C4-2B (cell line): ENCODE data around the gene COPRS.

ENCODE experiments used
- H3K27ac ChIP-seq: fragments of 450-650 bp; 2 replicates; pipeline ENCODE4 v1.5.1; 2017
- ZFX ChIP-seq: fragments of 450-650 bp; IDR thresholded peaks from 2 replicates; pipeline ENCODE4 v1.6.1; 2017
- TF ChIP-seq, protein P1 (sequence below): fragments of 450-650 bp; conservative IDR thresholded peaks from 2 replicates; pipeline ENCODE4 v1.5.1; 2017; ENCODE audit warnings: mild to moderate bottlenecking

Gene COPRS

DNA sequence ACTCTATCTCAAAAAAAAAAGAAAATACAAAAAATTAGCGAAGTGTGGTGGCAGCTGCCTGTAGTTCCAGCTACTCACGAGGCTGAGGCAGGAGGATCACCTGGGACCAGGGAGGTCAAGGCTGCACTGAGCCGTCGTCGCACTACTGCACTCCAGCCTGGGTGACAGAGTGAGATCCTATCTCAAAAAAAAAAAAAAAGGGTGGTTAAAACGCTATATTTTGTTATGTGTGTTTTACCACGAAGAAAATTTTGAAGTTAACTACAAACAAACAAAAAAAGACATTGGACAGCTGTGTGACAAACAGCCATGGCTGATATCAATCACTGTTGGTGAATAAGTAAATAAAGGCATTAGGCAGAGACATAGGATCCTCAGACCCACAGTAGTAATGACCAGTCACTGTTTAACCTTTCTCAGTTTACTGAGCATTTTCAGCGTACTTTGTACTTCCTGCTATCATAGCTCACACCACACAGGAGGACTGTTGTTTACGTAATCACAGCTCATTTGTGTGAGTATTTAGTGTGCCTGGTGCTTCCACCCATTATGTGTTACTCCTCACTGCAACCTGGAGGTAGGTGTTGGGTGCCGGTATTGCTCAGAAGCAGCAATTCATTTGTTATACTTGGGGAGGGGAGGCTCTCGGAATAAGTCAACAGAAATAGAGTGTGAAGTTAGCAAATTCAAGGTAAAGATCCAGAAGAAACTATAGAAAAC is 55.4 kb downstream of the COPRS start:
- peak overlapping the region; percentile 70 for H3K27ac ChIP-seq
- TF ChIP-seq ZFX, result no peak
- TF ChIP-seq, protein P1, sequence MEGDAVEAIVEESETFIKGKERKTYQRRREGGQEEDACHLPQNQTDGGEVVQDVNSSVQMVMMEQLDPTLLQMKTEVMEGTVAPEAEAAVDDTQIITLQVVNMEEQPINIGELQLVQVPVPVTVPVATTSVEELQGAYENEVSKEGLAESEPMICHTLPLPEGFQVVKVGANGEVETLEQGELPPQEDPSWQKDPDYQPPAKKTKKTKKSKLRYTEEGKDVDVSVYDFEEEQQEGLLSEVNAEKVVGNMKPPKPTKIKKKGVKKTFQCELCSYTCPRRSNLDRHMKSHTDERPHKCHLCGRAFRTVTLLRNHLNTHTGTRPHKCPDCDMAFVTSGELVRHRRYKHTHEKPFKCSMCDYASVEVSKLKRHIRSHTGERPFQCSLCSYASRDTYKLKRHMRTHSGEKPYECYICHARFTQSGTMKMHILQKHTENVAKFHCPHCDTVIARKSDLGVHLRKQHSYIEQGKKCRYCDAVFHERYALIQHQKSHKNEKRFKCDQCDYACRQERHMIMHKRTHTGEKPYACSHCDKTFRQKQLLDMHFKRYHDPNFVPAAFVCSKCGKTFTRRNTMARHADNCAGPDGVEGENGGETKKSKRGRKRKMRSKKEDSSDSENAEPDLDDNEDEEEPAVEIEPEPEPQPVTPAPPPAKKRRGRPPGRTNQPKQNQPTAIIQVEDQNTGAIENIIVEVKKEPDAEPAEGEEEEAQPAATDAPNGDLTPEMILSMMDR, result no peak

GRCh38 chr17:31802502-31802901 is 56.5 kb downstream of the COPRS start:
- TF ChIP-seq ZFX, result no peak
- TF ChIP-seq, protein P1, result no peak
- peak overlapping the region; percentile 70 for H3K27ac ChIP-seq
